SU-DHL-6 (cell line): ENCODE results near the gene DNAJB14.

Source experiments
- CTCF ChIP-seq: fragments of 200-600 bp; sonication (generic); IDR thresholded peaks from one replicate; pipeline ENCODE4 v1.5.1; 2017; ENCODE audit warnings: antibody characterized with exemption, mild to moderate bottlenecking, low read length, moderate library complexity; ENCODE audit not compliant: insufficient read depth, poor library complexity, severe bottlenecking
- EZH2phosphoT487 ChIP-seq: fragments of 200-600 bp; sonication (generic), shearing (Covaris generic); conservative IDR thresholded peaks from 2 replicates; pipeline ENCODE4 v1.6.1; 2018; ENCODE audit warnings: mild to moderate bottlenecking, antibody characterized with exemption, low read length, moderate library complexity, mixed read lengths

GRCh38 chr4:99991741-99992140 lies 45.3 kb upstream of the DNAJB14 start:
- TF ChIP-seq CTCF: no peak
- TF ChIP-seq EZH2phosphoT487: no peak
